ENCODE measurements around the gene SLC12A6. TPM values are rescaled to one million over a fixed set of nuclear protein-coding genes. Genes with fewer than 3 reads are reported as not detected.

The SLC12A6 gene
- total and polyA plus RNA-seq, 11 donors: 6.1 to 35.1 (median 23.0) TPM

GRCh38 chr15:34334672-34335071 is 2.9 kb downstream of the SLC12A6 start:
- intact Hi-C loops (cut with DNase I): loop anchor here in 4 of 10 donors (5.0 to 10.0 kb wide), 5 partner anchors 70 to 270 kb away; partner anchors contain the start of genes EMC4 (in 1 of the 4), EMC7 (in 1 of the 4) and PGBD4 (in 1 of the 4)

GRCh38 chr15:34332553-34333120 is 4.9 kb downstream of the SLC12A6 start:
- ATAC-seq: no peak
- Histone ChIP-seq H3K36me3 (peaks cover 0 to 10% (median 0%) of the 10 kb centered on the region in 9 donors), H3K27ac (peak overlapping the region in 1 of 12 donors; percentile 39), H3K9me3 (no peaks in the 10 kb centered on the region), H3K4me3 (no peak overlapping the region), H3K4me1 (peaks cover 0 to 74% (median 30%) of the 10 kb centered on the region in 12 donors), H3K27me3 (no peaks in the 10 kb centered on the region)
- WGBS, 4 donors: 97 to 98% (median 98%) methylated on average over 6 of the region's 6 CpGs
- intact Hi-C loops (cut with DNase I): loop anchor here in 3 of 10 donors (10.0 kb wide), 3 partner anchors 68 to 268 kb away; partner anchors contain the start of genes EMC7 (in 1 of the 3) and PGBD4 (in 1 of the 3)
- TF ChIP-seq, protein P1, sequence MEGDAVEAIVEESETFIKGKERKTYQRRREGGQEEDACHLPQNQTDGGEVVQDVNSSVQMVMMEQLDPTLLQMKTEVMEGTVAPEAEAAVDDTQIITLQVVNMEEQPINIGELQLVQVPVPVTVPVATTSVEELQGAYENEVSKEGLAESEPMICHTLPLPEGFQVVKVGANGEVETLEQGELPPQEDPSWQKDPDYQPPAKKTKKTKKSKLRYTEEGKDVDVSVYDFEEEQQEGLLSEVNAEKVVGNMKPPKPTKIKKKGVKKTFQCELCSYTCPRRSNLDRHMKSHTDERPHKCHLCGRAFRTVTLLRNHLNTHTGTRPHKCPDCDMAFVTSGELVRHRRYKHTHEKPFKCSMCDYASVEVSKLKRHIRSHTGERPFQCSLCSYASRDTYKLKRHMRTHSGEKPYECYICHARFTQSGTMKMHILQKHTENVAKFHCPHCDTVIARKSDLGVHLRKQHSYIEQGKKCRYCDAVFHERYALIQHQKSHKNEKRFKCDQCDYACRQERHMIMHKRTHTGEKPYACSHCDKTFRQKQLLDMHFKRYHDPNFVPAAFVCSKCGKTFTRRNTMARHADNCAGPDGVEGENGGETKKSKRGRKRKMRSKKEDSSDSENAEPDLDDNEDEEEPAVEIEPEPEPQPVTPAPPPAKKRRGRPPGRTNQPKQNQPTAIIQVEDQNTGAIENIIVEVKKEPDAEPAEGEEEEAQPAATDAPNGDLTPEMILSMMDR (IDR thresholded peaks at IDR 0.05): no peak
- no peak for TF ChIP-seq POLR2A (IDR thresholded peaks at IDR 0.05)
- DNase-seq: no peak

More at GRCh38 chr15:34334672-34335071, 2.9 kb downstream of the SLC12A6 start:
- no peaks in the 10 kb centered on the region for H3K27me3 ChIP-seq
- no peak for ATAC-seq
- peaks cover 0 to 64% (median 37%) of the 10 kb centered on the region in 12 donors for H3K4me1 ChIP-seq
- DNase-seq: no peak
- H3K36me3 ChIP-seq: peaks cover 0 to 18% (median 3%) of the 10 kb centered on the region in 9 donors
- H3K4me3 ChIP-seq: peak overlapping the region in 9 of 12 donors; percentile 9 to 95 (median 84)
- H3K9me3 ChIP-seq: no peaks in the 10 kb centered on the region
- 65 to 76% (median 67%) methylated on average over 4 of the region's 4 CpGs for WGBS, 4 donors
- TF ChIP-seq, protein P1 (IDR thresholded peaks at IDR 0.05): no peak
- no peak for TF ChIP-seq POLR2A (IDR thresholded peaks at IDR 0.05)
- peak overlapping the region in 11 of 12 donors; percentile 21 to 97 (median 88) for H3K27ac ChIP-seq

GRCh38 chr15:34331809-34332208 is 5.8 kb downstream of the SLC12A6 start:
- H3K36me3 ChIP-seq: peaks cover 0 to 10% (median 0%) of the 10 kb centered on the region in 9 donors
- H3K4me3 ChIP-seq: no peak overlapping the region
- ATAC-seq: no peak
- no peaks in the 10 kb centered on the region for H3K27me3 ChIP-seq
- no peak for TF ChIP-seq POLR2A (IDR thresholded peaks at IDR 0.05)
- TF ChIP-seq, protein P1 (IDR thresholded peaks at IDR 0.05): no peak
- no peaks in the 10 kb centered on the region for H3K9me3 ChIP-seq
- DNase-seq: no peak
- intact Hi-C loops (cut with DNase I): loop anchor here in 3 of 10 donors (10.0 kb wide), 3 partner anchors 67 to 267 kb away; partner anchors contain the start of genes EMC7 (in 1 of the 3) and PGBD4 (in 1 of the 3)
- peaks cover 0 to 74% (median 27%) of the 10 kb centered on the region in 12 donors for H3K4me1 ChIP-seq
- 40 to 65% (median 63%) methylated on average over 2 of the region's 2 CpGs for WGBS, 4 donors
- H3K27ac ChIP-seq: peak overlapping the region in 1 of 12 donors; percentile 39

DNA sequence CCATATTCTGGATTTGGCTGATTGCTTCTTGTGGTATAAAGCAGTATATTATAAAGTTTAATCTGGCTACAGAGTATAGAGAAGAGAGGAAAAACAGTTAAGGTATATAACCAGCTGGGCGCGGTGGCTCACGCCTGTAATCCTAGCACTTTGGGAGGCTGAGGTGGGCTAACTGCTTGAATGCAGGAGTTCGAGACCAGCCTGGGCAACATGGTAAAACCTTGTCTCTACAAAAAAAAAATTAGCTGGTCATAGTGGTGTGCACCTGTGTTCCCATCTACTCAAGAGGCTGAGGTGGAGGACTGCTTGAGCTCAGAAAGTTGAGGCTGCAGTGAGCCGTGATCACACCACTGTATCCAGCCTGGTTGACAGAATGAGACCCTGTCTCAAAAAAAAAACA is 7.3 kb downstream of the SLC12A6 start:
- WGBS, 4 donors: 95 to 99% (median 97%) methylated on average over 5 of the region's 5 CpGs
- H3K36me3 ChIP-seq: peaks cover 0 to 10% (median 0%) of the 10 kb centered on the region in 9 donors
- peaks cover 0 to 59% (median 14%) of the 10 kb centered on the region in 12 donors for H3K4me1 ChIP-seq
- ATAC-seq: no peak
- no peak overlapping the region for H3K27ac ChIP-seq
- intact Hi-C loops (cut with DNase I): loop anchor here in 3 of 10 donors (10.0 kb wide), 3 partner anchors 65 to 265 kb away; partner anchors contain the start of genes EMC7 (in 1 of the 3) and PGBD4 (in 1 of the 3)
- TF ChIP-seq, protein P1 (IDR thresholded peaks at IDR 0.05): no peak
- TF ChIP-seq POLR2A (IDR thresholded peaks at IDR 0.05): no peak
- no peaks in the 10 kb centered on the region for H3K9me3 ChIP-seq
- DNase-seq: no peak
- no peaks in the 10 kb centered on the region for H3K27me3 ChIP-seq
- H3K4me3 ChIP-seq: no peak overlapping the region

Data from heart left ventricle (tissue), 16 donors.